Fibroblast of the aortic adventitia (primary cell): ENCODE data around the gene DCN. TPM values are rescaled to one million over a fixed set of nuclear protein-coding genes. Genes with fewer than 3 reads are reported as not detected.

ENCODE experiments used
- DNase-seq: peaks from one replicate; pipeline ENCODE4 v3.0.0-alpha.2; 2010; ENCODE audit warnings: low read depth
- H3K4me3 ChIP-seq: 2 replicates; pipeline ENCODE4 v1.5.1; 2011; ENCODE audit warnings: low read depth, mild to moderate bottlenecking, control low read depth, low read length, moderate library complexity
- CTCF ChIP-seq: IDR thresholded peaks from 2 replicates; pipeline ENCODE4 v1.5.1; 2011; ENCODE audit warnings: mild to moderate bottlenecking, low read length, control low read depth, inconsistent platforms; ENCODE audit not compliant: insufficient read depth
- small RNA-seq: library from RNA; depleted of rRNA; stranded (forward); fragments of <200 nt; gene quantifications from one replicate; pipeline ENCODE3, GENCODE V24; 2012
- total RNA-seq: library from RNA; depleted of rRNA; stranded (reverse); fragments of >200 nt; gene quantifications from 2 replicates; pipeline ENCODE4 v1.2.3, GENCODE V29; 2012; ENCODE audit warnings: low replicate concordance

Gene DCN
- total RNA-seq, 1 donor, result 2,298 TPM

- peak; percentile 45 for DNase-seq
- TF ChIP-seq CTCF, result no peak
- no peak overlapping the region for H3K4me3 ChIP-seq
These were observed 88.5 kb downstream of the DCN start for GRCh38 chr12:91094032-91094662.

GRCh38 chr12:91093341-91093740, 89.3 kb downstream of the DCN start:
- H3K4me3 ChIP-seq, result no peak overlapping the region
- no peak for TF ChIP-seq CTCF
- DNase-seq, result no peak

GRCh38 chr12:91091916-91092715, 90.5 kb downstream of the DCN start:
- no peak for DNase-seq
- no peak overlapping the region for H3K4me3 ChIP-seq
- TF ChIP-seq CTCF, result no peak

Small RNAs within 50 kb of the gene (small RNA-seq; reads per million reads assigned to genes)
- not detected for gene AC007115.1

Other genes with a start within 250 kb of the DCN start
- not detected in 2 replicates for gene CCER1, start 227.6 kb downstream of the DCN start, total RNA-seq
- gene EPYC, start 177.8 kb downstream of the DCN start, total RNA-seq, result not detected in 2 replicates
- not detected in 2 replicates for gene KERA, start 124.8 kb downstream of the DCN start, total RNA-seq
- gene LUM, start 71.3 kb downstream of the DCN start, total RNA-seq, result 88.8 and 582 TPM in 2 replicates